Measurements from ENCODE around the gene STX2. TPM values are rescaled to one million over a fixed set of nuclear protein-coding genes. Genes with fewer than 3 reads are reported as not detected.
A peak's percentile ranks its signal among the peaks of the same experiment; 100 is the strongest.
"Not testable (repeated sequence)": the region's sequence is repeated elsewhere in the genome, so short reads cannot be mapped to it uniquely, and the experiment has no call there.

STX2 gene
- total and polyA plus RNA-seq, 3 experiments from 2014 or later: 10.7 to 23.0 (median 22.1) TPM

DNA sequence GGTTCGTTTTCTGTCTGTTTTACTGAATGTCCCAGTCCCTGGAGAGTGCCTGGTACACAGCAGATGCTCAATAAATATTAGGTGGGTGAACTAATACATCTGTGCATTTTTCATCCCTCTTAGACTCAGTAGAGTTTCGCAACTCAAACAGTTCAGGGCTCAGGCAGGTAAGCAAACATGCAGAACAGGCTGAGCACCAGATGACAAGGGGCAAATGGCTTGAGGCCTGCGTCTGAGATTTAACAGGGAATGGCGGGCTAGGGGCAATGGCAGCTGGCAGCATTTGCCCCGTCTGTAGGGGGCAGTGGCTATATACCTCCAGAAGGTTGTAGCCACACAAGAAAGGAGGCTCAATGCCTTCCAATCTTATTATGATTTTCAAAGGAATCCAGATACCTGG is 24.2 kb upstream of the STX2 start:
- peak overlapping the region in 1 of 8 donors; percentile 18 for H3K27ac Mint-ChIP-seq
- H3K27me3 Mint-ChIP-seq: peaks cover 1 to 10% of the 10 kb centered on the region in 2 donors
- ChIA-PET CTCF (no interaction called here), POLR2A (no interaction called here)
- H3K4me1 Mint-ChIP-seq: peaks cover 4 to 11% (median 7%) of the 10 kb centered on the region in 3 donors
- no peaks in the 10 kb centered on the region for H3K36me3 Mint-ChIP-seq
- Histone ChIP-seq H3K4me1 (ENCODE audit: insufficient read depth, low read length) (peaks cover 13% of the 10 kb centered on the region), H3K36me3 (ENCODE audit: insufficient read depth, low read length) (no peaks in the 10 kb centered on the region), H3K9me3 (ENCODE audit: low read length) (no peaks in the 10 kb centered on the region), H3K27me3 (ENCODE audit: insufficient read depth, low read length, poor library complexity, severe bottlenecking) (no peaks in the 10 kb centered on the region), H3K4me3 (ENCODE audit: low read length) (no peak overlapping the region), H3K27ac (ENCODE audit: low read depth, low read length) (no peak overlapping the region)
- no peak overlapping the region for H3K4me3 Mint-ChIP-seq
- DNase-seq: no peak
- H3K9me3 Mint-ChIP-seq: peaks cover 0 to 4% (median 0%) of the 10 kb centered on the region in 5 donors

DNA sequence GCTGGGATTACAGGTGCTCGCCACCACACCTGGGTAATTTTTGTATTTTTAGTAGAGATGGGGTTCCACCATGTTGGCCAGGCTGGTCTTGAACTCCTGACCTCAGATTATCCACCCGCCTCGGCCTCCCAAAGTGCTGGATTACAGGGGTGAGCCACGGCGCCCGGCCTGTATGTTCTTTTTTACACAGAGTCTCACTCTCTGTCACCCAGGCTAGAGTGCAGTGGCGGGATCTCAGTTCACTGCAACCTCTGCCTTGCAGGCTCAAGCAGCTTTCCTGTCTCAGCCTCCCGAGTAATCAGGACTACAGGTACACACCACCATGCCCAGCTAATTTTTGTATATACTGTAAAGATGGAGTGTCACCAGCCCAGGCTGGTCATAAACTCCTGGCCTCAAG is 23.7 kb upstream of the STX2 start:
- CTCF ChIA-PET, H3K4me3 Mint-ChIP-seq, DNase-seq: not testable (repeated sequence)

GRCh38 chr12:130862161-130862560 is 23.1 kb upstream of the STX2 start:
- Mint-ChIP-seq H3K36me3 (peaks cover 0 to 5% (median 0%) of the 10 kb centered on the region in 3 donors), H3K4me1 (peaks cover 0 to 4% (median 3%) of the 10 kb centered on the region in 3 donors), H3K27ac (no peak overlapping the region), H3K27me3 (peaks cover 7 to 14% of the 10 kb centered on the region in 2 donors), H3K4me3 (no peak overlapping the region), H3K9me3 (peaks cover 0 to 7% (median 4%) of the 10 kb centered on the region in 5 donors)
- no peak for DNase-seq
- Histone ChIP-seq H3K4me3 (ENCODE audit: low read length) (no peak overlapping the region), H3K9me3 (ENCODE audit: low read length) (no peaks in the 10 kb centered on the region), H3K27ac (ENCODE audit: low read depth, low read length) (no peak overlapping the region), H3K27me3 (ENCODE audit: insufficient read depth, low read length, poor library complexity, severe bottlenecking) (no peaks in the 10 kb centered on the region), H3K4me1 (ENCODE audit: insufficient read depth, low read length) (peaks cover 1% of the 10 kb centered on the region), H3K36me3 (ENCODE audit: insufficient read depth, low read length) (no peaks in the 10 kb centered on the region)
- POLR2A ChIA-PET: no interaction called here
- CTCF ChIA-PET: no interaction called here

More for the DNA sequence above, 23.7 kb upstream of the STX2 start:
- H3K27ac Mint-ChIP-seq; H3K4me3 ChIP-seq (ENCODE audit: low read length); H3K36me3 ChIP-seq (ENCODE audit: insufficient read depth, low read length); H3K9me3 Mint-ChIP-seq; H3K9me3 ChIP-seq (ENCODE audit: low read length); H3K27me3 ChIP-seq (ENCODE audit: insufficient read depth, low read length, poor library complexity, severe bottlenecking); H3K4me1 Mint-ChIP-seq; H3K27ac ChIP-seq (ENCODE audit: low read depth, low read length); H3K4me1 ChIP-seq (ENCODE audit: insufficient read depth, low read length); POLR2A ChIA-PET; H3K36me3 Mint-ChIP-seq: not testable (repeated sequence)
- H3K27me3 Mint-ChIP-seq: peaks cover 6 to 14% of the 10 kb centered on the region in 2 donors

GRCh38 chr12:130860311-130860710 is 21.3 kb upstream of the STX2 start:
- Histone ChIP-seq H3K4me1 (ENCODE audit: insufficient read depth, low read length) (no peaks in the 10 kb centered on the region), H3K27me3 (ENCODE audit: insufficient read depth, low read length, poor library complexity, severe bottlenecking) (no peaks in the 10 kb centered on the region), H3K9me3 (ENCODE audit: low read length) (no peaks in the 10 kb centered on the region), H3K36me3 (ENCODE audit: insufficient read depth, low read length) (no peaks in the 10 kb centered on the region), H3K27ac (ENCODE audit: low read depth, low read length) (no peak overlapping the region), H3K4me3 (ENCODE audit: low read length) (no peak overlapping the region)
- CTCF ChIA-PET: no interaction called here
- Mint-ChIP-seq H3K4me1 (no peaks in the 10 kb centered on the region), H3K27me3 (peaks cover 18 to 25% of the 10 kb centered on the region in 2 donors), H3K9me3 (peaks cover 0 to 12% (median 5%) of the 10 kb centered on the region in 5 donors), H3K4me3 (no peak overlapping the region), H3K36me3 (peaks cover 0 to 5% (median 0%) of the 10 kb centered on the region in 3 donors), H3K27ac (no peak overlapping the region)
- POLR2A ChIA-PET: no interaction called here
- no peak for DNase-seq

DNA sequence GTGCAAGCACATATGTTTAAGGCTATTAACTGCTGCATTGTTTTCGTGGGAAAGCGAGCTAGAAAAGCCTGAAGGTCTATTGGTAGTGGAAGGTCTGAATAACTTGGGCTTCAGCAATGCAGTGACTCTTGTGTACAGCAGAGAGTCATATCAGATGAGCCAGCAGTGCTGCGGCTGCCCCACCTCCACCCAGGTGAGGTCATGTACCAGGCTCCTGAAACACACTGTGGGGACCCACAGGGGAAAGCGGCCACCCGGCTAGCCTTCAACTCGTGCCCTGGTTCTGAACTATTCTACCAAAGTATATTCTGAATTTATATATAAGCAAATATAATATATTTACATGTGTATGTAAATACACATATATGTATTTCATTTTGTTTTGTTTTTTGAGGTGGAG is 20.1 kb upstream of the STX2 start:
- no peak for DNase-seq
- Mint-ChIP-seq H3K27me3 (peaks cover 20 to 29% of the 10 kb centered on the region in 2 donors), H3K9me3 (peaks cover 0 to 12% (median 5%) of the 10 kb centered on the region in 5 donors), H3K36me3 (peaks cover 0 to 5% (median 0%) of the 10 kb centered on the region in 3 donors), H3K4me1 (no peaks in the 10 kb centered on the region), H3K4me3 (no peak overlapping the region), H3K27ac (peak overlapping the region in 1 of 8 donors; percentile 29)
- ChIA-PET POLR2A (no interaction called here), CTCF (no interaction called here)
- Histone ChIP-seq H3K27ac (ENCODE audit: low read depth, low read length) (no peak overlapping the region), H3K4me1 (ENCODE audit: insufficient read depth, low read length) (no peaks in the 10 kb centered on the region), H3K9me3 (ENCODE audit: low read length) (no peaks in the 10 kb centered on the region), H3K4me3 (ENCODE audit: low read length) (no peak overlapping the region), H3K27me3 (ENCODE audit: insufficient read depth, low read length, poor library complexity, severe bottlenecking) (no peaks in the 10 kb centered on the region), H3K36me3 (ENCODE audit: insufficient read depth, low read length) (no peaks in the 10 kb centered on the region)

DNA sequence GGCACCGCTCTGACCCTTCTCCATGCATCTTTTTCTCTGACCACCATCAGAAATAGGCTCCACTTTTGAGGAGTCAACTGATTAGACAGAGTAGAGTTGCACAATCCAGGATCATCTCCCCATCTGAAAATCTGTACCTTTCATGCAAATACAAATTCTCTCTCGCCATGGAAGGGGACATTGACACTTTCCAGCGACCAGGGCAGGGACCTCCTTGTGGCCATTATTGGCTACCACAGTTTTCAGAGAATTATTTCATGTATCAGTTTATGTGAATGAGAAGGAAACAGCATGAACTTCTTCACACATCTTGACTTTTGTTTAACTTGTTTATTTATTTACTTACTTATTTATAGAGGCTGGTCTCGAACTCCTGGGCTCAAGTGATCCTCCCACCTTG is 19.0 kb upstream of the STX2 start:
- Mint-ChIP-seq H3K27me3 (peaks cover 20 to 29% of the 10 kb centered on the region in 2 donors), H3K4me1 (no peaks in the 10 kb centered on the region), H3K9me3 (peaks cover 0 to 12% (median 5%) of the 10 kb centered on the region in 5 donors), H3K36me3 (peaks cover 0 to 5% (median 0%) of the 10 kb centered on the region in 3 donors), H3K27ac (no peak overlapping the region), H3K4me3 (no peak overlapping the region)
- H3K27ac ChIP-seq (ENCODE audit: low read depth, low read length): no peak overlapping the region
- no peaks in the 10 kb centered on the region for H3K9me3 ChIP-seq (ENCODE audit: low read length)
- H3K4me3 ChIP-seq (ENCODE audit: low read length): no peak overlapping the region
- H3K27me3 ChIP-seq (ENCODE audit: insufficient read depth, low read length, poor library complexity, severe bottlenecking): no peaks in the 10 kb centered on the region
- H3K36me3 ChIP-seq (ENCODE audit: insufficient read depth, low read length): no peaks in the 10 kb centered on the region
- no peaks in the 10 kb centered on the region for H3K4me1 ChIP-seq (ENCODE audit: insufficient read depth, low read length)
- POLR2A ChIA-PET: no interaction called here
- DNase-seq: no peak
- CTCF ChIA-PET: interaction anchor here (1.3 kb wide), 1 partner anchor 32 kb away, joined by 4 read pairs; no protein-coding TSS in a partner anchor

- H3K36me3 Mint-ChIP-seq: peaks cover 0 to 5% (median 4%) of the 10 kb centered on the region in 3 donors
- H3K27ac Mint-ChIP-seq: no peak overlapping the region
- no peaks in the 10 kb centered on the region for H3K4me1 Mint-ChIP-seq
- Histone ChIP-seq H3K27me3 (ENCODE audit: insufficient read depth, low read length, poor library complexity, severe bottlenecking) (no peaks in the 10 kb centered on the region), H3K4me3 (ENCODE audit: low read length) (no peak overlapping the region), H3K4me1 (ENCODE audit: insufficient read depth, low read length) (no peaks in the 10 kb centered on the region), H3K9me3 (ENCODE audit: low read length) (no peaks in the 10 kb centered on the region), H3K27ac (ENCODE audit: low read depth, low read length) (no peak overlapping the region), H3K36me3 (ENCODE audit: insufficient read depth, low read length) (no peaks in the 10 kb centered on the region)
- H3K9me3 Mint-ChIP-seq: peaks cover 0 to 10% (median 5%) of the 10 kb centered on the region in 5 donors
- ChIA-PET CTCF (no interaction called here), POLR2A (no interaction called here)
- peaks cover 20 to 30% of the 10 kb centered on the region in 2 donors for H3K27me3 Mint-ChIP-seq
- no peak overlapping the region for H3K4me3 Mint-ChIP-seq
- DNase-seq: no peak
These were observed 17.0 kb upstream of the STX2 start for GRCh38 chr12:130856088-130856487.

- no peaks in the 10 kb centered on the region for H3K9me3 Mint-ChIP-seq
- H3K27me3 ChIP-seq (ENCODE audit: insufficient read depth, low read length, poor library complexity, severe bottlenecking): no peaks in the 10 kb centered on the region
- no peak overlapping the region for H3K4me3 Mint-ChIP-seq
- no peaks in the 10 kb centered on the region for H3K4me1 ChIP-seq (ENCODE audit: insufficient read depth, low read length)
- H3K27ac Mint-ChIP-seq: no peak overlapping the region
- peaks cover 0 to 4% (median 0%) of the 10 kb centered on the region in 3 donors for H3K36me3 Mint-ChIP-seq
- no peaks in the 10 kb centered on the region for H3K9me3 ChIP-seq (ENCODE audit: low read length)
- no peak overlapping the region for H3K27ac ChIP-seq (ENCODE audit: low read depth, low read length)
- H3K27me3 Mint-ChIP-seq: peaks cover 10 to 20% of the 10 kb centered on the region in 2 donors
- H3K36me3 ChIP-seq (ENCODE audit: insufficient read depth, low read length): no peaks in the 10 kb centered on the region
- DNase-seq: no peak
- no peaks in the 10 kb centered on the region for H3K4me1 Mint-ChIP-seq
- ChIA-PET POLR2A (no interaction called here), CTCF (no interaction called here)
- no peak overlapping the region for H3K4me3 ChIP-seq (ENCODE audit: low read length)
These were observed 11.5 kb upstream of the STX2 start for GRCh38 chr12:130850418-130851021.

Data from CD8-positive, alpha-beta memory T cell (primary cell).